Adipocyte (in vitro differentiated cells): ENCODE results near the gene ANKRD39.

Source experiments
- DNase-seq: peaks from one replicate; pipeline ENCODE4 v3.0.0-alpha.2; 2015; ENCODE audit warnings: low read depth
- H3K27me3 ChIP-seq: replicated peaks from 2 replicates; pipeline ENCODE4 v1.7.0; 2013; ENCODE audit warnings: mild to moderate bottlenecking, low read length, moderate library complexity; ENCODE audit not compliant: control insufficient read depth, insufficient read depth
- H3K36me3 ChIP-seq: 2 replicates; pipeline ENCODE4 v1.7.0; 2013; ENCODE audit warnings: low read length, mild to moderate bottlenecking, moderate library complexity; ENCODE audit not compliant: control insufficient read depth, insufficient read depth, severe bottlenecking
- H3K4me1 ChIP-seq: 2 replicates; pipeline ENCODE4 v1.7.0; 2013; ENCODE audit warnings: mild to moderate bottlenecking, low read length, moderate library complexity; ENCODE audit not compliant: control insufficient read depth, insufficient read depth
- H3K4me3 ChIP-seq: 2 replicates; pipeline ENCODE4 v1.7.0; 2013; ENCODE audit warnings: mild to moderate bottlenecking, low read length, moderate library complexity
- H3K9ac ChIP-seq: 2 replicates; pipeline ENCODE4 v1.7.0; 2013; ENCODE audit warnings: mild to moderate bottlenecking, low read length, moderate library complexity
- H3K9me3 ChIP-seq: 2 replicates; pipeline ENCODE4 v1.7.0; 2013; ENCODE audit warnings: mild to moderate bottlenecking, low read length, moderate library complexity; ENCODE audit not compliant: control insufficient read depth

Gene ANKRD39

GRCh38 chr2:96877631-96878092 is 19.8 kb upstream of the ANKRD39 start:
- Histone ChIP-seq H3K27me3 (peaks cover 14% of the 10 kb centered on the region), H3K4me1 (peaks cover 14% of the 10 kb centered on the region), H3K9me3 (no peaks in the 10 kb centered on the region), H3K9ac (no peak overlapping the region), H3K4me3 (no peak overlapping the region), H3K36me3 (no peaks in the 10 kb centered on the region)
- no peak for DNase-seq

- no peaks in the 10 kb centered on the region for H3K9me3 ChIP-seq
- peaks cover 14% of the 10 kb centered on the region for H3K4me1 ChIP-seq
- no peak overlapping the region for H3K9ac ChIP-seq
- no peaks in the 10 kb centered on the region for H3K36me3 ChIP-seq
- DNase-seq: no peak
- H3K4me3 ChIP-seq: no peak overlapping the region
- H3K27me3 ChIP-seq: peaks cover 8% of the 10 kb centered on the region
Observed at GRCh38 chr2:96877042-96877451, 19.2 kb upstream of the ANKRD39 start.

GRCh38 chr2:96876269-96877041 is 18.6 kb upstream of the ANKRD39 start:
- Histone ChIP-seq H3K9me3 (no peaks in the 10 kb centered on the region), H3K4me1 (peaks cover 8% of the 10 kb centered on the region), H3K4me3 (no peak overlapping the region), H3K36me3 (no peaks in the 10 kb centered on the region), H3K27me3 (peaks cover 3% of the 10 kb centered on the region), H3K9ac (no peak overlapping the region)
- no peak for DNase-seq

GRCh38 chr2:96875498-96876268 is 17.9 kb upstream of the ANKRD39 start:
- DNase-seq: no peak
- Histone ChIP-seq H3K36me3 (no peaks in the 10 kb centered on the region), H3K27me3 (peaks cover 3% of the 10 kb centered on the region), H3K9ac (no peak overlapping the region), H3K4me1 (peaks cover 6% of the 10 kb centered on the region), H3K4me3 (no peak overlapping the region), H3K9me3 (no peaks in the 10 kb centered on the region)

- Histone ChIP-seq H3K27me3 (peaks cover 3% of the 10 kb centered on the region), H3K4me1 (peaks cover 11% of the 10 kb centered on the region), H3K36me3 (no peaks in the 10 kb centered on the region), H3K4me3 (no peak overlapping the region), H3K9ac (no peak overlapping the region), H3K9me3 (no peaks in the 10 kb centered on the region)
- DNase-seq: no peak
Observed at GRCh38 chr2:96874198-96874831, 16.5 kb upstream of the ANKRD39 start.

- Histone ChIP-seq H3K36me3 (no peaks in the 10 kb centered on the region), H3K27me3 (peaks cover 3% of the 10 kb centered on the region), H3K9me3 (no peaks in the 10 kb centered on the region), H3K4me3 (no peak overlapping the region), H3K9ac (no peak overlapping the region), H3K4me1 (peaks cover 11% of the 10 kb centered on the region)
- no peak for DNase-seq
Observed at GRCh38 chr2:96873651-96874096, 15.9 kb upstream of the ANKRD39 start.

GRCh38 chr2:96872591-96873349 is 15.0 kb upstream of the ANKRD39 start:
- no peak overlapping the region for H3K9ac ChIP-seq
- no peaks in the 10 kb centered on the region for H3K36me3 ChIP-seq
- no peaks in the 10 kb centered on the region for H3K9me3 ChIP-seq
- no peak for DNase-seq
- H3K27me3 ChIP-seq: peaks cover under 1% of the 10 kb centered on the region
- H3K4me1 ChIP-seq: peaks cover 14% of the 10 kb centered on the region
- H3K4me3 ChIP-seq: no peak overlapping the region

GRCh38 chr2:96870626-96871255 is 12.9 kb upstream of the ANKRD39 start:
- DNase-seq: no peak
- H3K4me3 ChIP-seq: peak overlapping the region; percentile 80
- no peaks in the 10 kb centered on the region for H3K27me3 ChIP-seq
- peaks cover 23% of the 10 kb centered on the region for H3K4me1 ChIP-seq
- peak overlapping the region; percentile 82 for H3K9ac ChIP-seq
- H3K36me3 ChIP-seq: peaks cover 15% of the 10 kb centered on the region
- no peaks in the 10 kb centered on the region for H3K9me3 ChIP-seq

GRCh38 chr2:96869822-96870625 is 12.2 kb upstream of the ANKRD39 start, which contains the start of gene SEMA4C:
TSS of gene SEMA4C (minus strand) at chr2:96870080. CDS start at chr2:96867886, 2,194 bp downstream.
- Histone ChIP-seq H3K9me3 (no peaks in the 10 kb centered on the region), H3K4me3 (peak within 1 kb of the TSS; percentile 94), H3K9ac (peak within 1 kb of the TSS; percentile 99), H3K4me1 (peaks cover 23% of the 10 kb centered on the region), H3K36me3 (peaks cover 22% of the 10 kb centered on the region), H3K27me3 (no peaks in the 10 kb centered on the region)
- peak; percentile 75 for DNase-seq
